Fibroblast of the aortic adventitia (primary cell): ENCODE results near the gene MGLL. TPM values are rescaled to one million over a fixed set of nuclear protein-coding genes. Genes with fewer than 3 reads are reported as not detected.

ENCODE experiments used
- DNase-seq: peaks from one replicate; pipeline ENCODE4 v3.0.0-alpha.2; 2010; ENCODE audit warnings: low read depth
- H3K4me3 ChIP-seq: 2 replicates; pipeline ENCODE4 v1.5.1; 2011; ENCODE audit warnings: low read depth, mild to moderate bottlenecking, control low read depth, low read length, moderate library complexity
- total RNA-seq: library from RNA; depleted of rRNA; stranded (reverse); fragments of >200 nt; gene quantifications from 2 replicates; pipeline ENCODE4 v1.2.3, GENCODE V29; 2012; ENCODE audit warnings: low replicate concordance
- TF ChIP-seq, protein P1 (sequence below): IDR thresholded peaks from 2 replicates; pipeline ENCODE4 v1.5.1; 2011; ENCODE audit warnings: mild to moderate bottlenecking, low read length, control low read depth, inconsistent platforms; ENCODE audit not compliant: insufficient read depth

The MGLL gene
- total RNA-seq, 1 donor = 25.8 TPM

DNA sequence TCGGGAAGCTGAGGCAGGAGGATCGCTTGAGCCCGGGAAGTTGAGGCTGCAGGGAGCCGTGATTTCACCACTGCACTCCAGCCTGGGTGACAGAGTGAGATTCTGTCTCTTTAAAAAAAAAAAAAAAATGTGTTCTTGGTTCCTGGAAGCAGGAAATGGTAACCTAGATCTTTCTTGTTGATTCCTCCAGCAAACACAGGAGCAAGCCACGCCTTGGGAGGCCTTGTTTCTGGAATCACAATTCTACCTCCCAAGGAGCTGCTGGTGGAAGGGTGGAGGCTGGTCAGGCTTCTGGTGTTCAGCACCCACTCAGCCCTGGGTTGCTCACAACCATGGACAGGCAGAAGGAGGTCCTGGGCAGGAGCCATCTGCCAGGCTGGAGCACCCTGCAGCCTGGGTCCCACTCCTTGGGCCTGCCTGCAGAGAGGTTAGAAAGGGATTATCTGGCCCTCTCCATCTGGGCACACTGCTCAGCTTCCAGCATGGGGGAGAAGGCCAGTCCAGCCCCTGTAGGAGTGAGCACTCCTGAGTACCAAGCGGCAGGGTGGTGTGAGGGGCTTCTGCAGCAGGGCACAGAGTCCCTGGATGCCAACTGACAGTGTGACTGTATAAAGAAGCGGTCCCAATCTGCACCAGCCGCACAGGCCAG is 84.0 kb downstream of the MGLL start:
- no peak overlapping the region for H3K4me3 ChIP-seq
- TF ChIP-seq, protein P1, sequence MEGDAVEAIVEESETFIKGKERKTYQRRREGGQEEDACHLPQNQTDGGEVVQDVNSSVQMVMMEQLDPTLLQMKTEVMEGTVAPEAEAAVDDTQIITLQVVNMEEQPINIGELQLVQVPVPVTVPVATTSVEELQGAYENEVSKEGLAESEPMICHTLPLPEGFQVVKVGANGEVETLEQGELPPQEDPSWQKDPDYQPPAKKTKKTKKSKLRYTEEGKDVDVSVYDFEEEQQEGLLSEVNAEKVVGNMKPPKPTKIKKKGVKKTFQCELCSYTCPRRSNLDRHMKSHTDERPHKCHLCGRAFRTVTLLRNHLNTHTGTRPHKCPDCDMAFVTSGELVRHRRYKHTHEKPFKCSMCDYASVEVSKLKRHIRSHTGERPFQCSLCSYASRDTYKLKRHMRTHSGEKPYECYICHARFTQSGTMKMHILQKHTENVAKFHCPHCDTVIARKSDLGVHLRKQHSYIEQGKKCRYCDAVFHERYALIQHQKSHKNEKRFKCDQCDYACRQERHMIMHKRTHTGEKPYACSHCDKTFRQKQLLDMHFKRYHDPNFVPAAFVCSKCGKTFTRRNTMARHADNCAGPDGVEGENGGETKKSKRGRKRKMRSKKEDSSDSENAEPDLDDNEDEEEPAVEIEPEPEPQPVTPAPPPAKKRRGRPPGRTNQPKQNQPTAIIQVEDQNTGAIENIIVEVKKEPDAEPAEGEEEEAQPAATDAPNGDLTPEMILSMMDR = no peak
- DNase-seq = peak; percentile 41

DNA sequence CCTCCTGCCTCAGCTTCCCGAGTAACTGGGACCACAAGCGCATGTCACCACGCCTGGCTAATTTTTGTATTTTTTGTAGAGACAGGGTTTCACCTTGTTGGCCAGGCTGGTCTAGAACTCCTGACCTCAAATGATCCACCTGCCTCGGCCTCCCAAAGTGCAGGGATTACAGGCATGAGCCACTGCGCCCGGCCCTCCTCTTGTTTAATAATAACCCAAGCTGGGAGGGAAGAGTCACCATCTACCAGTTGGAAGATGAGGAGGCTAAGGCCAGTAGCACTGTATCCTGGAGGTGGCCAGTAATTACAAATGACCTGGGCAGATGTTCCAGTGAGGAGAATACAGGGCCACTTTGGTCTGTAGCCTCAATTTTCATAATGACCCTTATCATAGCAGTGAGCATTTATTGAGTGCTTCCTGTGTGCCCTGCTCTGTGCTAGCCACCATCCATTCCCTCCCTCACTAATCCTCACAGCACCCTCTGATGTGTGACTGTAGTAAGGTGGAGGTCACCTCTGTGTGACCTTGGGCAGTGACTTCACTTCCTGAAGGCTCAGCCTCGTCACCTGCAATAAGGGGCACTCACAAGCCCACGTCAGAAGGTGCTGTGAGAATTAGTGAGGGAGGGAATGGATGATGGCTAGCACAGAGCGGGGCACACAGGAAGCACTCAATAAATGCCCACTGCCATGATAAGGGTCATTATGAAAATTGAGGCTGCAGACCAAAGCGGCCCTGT is 85.3 kb downstream of the MGLL start:
- H3K4me3 ChIP-seq = no peak overlapping the region
- TF ChIP-seq, protein P1 = no peak
- no peak for DNase-seq

DNA sequence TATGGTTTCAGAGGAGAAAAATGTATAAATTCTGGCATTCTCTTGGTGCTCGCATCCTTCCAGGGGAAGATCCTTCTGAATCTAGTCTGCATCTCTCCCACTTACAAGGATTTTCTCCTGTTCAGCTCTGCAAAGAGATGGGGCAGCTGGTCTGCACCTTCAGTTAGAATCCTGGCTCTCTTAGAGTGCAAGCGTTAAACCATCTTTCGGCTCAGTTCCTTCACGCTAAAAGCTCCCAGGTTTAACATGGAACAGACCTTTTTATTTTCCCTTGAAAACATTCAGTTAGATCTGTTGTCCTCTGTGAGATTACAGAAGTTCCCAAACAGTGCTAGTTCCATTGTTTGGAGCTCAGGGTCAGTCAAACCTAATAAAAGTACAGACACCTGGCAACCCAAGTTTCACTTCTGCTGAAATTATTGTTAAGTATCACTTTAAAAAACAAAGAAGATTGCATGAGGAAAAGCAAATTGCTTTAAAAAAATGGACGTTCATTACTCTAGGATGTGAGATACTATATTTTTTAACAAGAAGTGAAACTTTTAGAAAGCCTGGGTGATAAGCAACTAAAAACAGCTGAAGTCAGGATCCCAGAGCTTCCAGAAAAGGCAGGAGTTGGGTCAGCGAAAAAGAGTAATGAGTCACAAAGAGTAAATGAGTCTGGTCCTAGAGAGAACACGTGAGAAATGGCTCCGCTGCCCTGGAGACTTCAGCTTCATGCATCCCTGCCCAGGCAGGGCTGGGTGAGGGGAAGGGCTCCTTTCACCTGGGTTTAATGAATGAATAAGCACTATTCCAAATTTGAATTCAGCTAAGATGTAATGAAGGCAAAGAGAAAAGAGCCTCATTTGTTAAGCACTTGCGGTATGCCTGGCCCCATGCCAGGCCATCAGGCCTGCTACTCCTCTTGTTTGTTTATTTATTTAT is 86.3 kb downstream of the MGLL start:
- peak; percentile 82 for DNase-seq
- TF ChIP-seq, protein P1 = no peak
- peak overlapping the region; percentile 4 for H3K4me3 ChIP-seq

DNA sequence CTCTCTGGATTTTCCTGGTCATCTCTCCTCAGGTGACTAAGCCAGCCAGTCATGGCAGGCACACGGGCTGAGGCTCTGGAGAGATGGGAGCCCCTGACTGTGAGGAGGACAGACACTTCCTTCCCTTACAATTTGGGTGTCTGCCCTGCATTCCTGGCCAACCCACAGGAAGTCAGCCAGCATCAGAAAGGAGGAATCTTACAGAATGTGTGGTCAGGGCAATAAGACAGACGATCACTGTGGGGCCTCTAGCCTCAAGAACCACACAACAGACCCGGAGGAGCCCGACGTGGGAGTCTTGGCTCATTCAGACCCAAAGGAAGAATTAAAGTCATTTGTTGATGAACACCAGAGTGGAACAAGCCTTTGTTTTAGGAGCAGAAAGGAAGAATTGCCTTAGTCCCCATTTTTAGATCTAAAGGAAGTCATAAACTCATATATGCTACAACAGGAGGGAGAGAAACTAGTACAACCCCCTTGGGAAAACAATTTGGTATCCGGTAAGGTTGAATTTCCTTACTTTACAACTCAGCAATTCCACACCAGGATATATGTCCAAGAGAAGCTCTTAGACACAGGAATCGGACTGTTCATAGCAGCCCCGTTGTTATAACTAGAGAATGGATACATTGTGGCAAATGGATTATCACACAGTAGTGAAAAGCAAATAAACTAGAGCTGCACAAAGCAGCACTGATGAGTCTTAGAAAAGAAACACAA is 87.4 kb downstream of the MGLL start:
- TF ChIP-seq, protein P1 = no peak
- no peak overlapping the region for H3K4me3 ChIP-seq
- peak; percentile 94 for DNase-seq

DNA sequence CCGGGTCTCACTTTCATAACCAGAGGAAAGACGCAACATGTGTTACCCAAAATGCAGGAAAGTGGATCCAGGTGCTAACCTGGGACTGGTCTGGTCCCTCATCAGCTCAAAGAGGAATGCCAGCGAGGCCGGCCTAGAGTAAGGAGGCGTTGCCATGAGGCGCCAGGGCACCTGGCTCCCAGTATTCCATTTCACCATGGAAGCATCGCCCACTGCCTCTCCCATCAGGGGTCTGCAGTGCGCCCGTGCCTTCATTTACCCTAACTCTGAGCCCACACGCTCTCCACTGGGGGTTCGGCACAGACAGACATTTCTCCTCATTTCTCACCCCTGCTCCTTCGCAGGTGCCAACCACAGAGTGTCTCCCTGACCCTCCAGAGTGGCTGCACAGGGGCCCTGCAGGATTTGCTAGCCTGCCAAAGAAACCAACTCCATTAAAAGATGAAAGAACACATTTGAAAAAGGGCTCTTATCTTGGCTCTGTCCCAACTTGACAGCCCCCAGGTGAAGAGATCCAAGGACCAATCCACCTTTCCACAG is 88.1 kb downstream of the MGLL start:
- no peak overlapping the region for H3K4me3 ChIP-seq
- TF ChIP-seq, protein P1 = no peak
- DNase-seq = no peak

DNA sequence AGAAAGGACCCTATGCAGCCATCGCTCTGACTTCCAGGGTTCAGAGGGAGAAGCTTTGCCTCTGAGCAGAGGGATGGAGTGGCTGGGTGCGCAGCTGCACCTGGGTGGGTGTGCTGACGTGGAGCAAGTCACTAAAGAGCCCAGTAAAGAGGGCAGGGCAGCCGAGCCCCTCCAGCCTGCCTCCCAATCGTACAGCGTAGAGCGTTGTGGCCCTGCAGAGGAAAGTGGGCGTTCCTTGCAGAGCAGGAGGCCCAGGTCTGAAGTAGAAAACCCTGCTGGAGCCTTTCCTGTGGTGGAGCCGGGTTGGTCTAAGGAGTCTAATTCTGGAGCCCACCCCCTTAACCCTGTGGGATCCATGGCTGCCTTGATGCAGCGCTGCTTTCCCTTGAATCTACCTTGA is 88.5 kb downstream of the MGLL start:
- TF ChIP-seq, protein P1 = no peak
- H3K4me3 ChIP-seq = no peak overlapping the region
- DNase-seq = no peak
